ENCODE measurements around the gene BAD. TPM values are rescaled to one million over a fixed set of nuclear protein-coding genes. Genes with fewer than 3 reads are reported as not detected.

The BAD gene
- total RNA-seq, 1 experiment from 2014 or later = 48.4 TPM

DNA sequence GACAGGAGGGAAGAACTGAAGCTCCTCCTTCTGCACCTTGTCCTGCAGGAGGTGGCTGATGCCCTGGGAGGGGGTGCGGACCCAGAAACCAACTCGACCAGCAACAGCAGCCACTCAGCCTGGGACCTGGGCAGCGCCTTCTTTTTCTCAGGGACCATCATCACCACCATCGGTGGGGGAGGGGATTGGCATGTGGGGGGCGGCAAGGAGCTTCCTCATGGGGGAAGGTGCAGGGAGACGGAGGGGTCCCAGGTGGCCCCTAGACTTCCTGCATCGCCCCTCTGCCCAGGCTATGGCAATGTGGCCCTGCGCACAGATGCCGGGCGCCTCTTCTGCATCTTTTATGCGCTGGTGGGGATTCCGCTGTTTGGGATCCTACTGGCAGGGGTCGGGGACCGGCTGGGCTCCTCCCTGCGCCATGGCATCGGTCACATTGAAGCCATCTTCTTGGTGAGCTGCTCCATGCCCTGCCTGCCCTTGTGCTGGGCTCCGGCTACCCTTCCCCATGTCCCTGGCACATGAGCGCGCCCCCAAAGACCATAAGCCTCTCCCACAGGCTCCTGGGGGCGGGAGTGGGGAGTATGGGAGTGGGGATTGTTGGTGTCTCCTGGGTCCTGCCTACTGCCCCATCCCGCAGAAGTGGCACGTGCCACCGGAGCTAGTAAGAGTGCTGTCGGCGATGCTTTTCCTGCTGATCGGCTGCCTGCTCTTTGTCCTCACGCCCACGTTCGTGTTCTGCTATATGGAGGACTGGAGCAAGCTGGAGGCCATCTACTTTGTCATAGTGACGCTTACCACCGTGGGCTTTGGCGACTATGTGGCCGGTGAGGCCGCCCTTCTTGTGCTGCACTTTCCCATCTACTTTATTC is 12.6 kb upstream of the BAD start:
- TF ChIP-seq EZH2 (IDR thresholded peaks at IDR 0.05; ENCODE audit: borderline replicate concordance, low read depth, low read length, poor library complexity, severe bottlenecking) = no peak
- TF ChIP-seq, protein P1, sequence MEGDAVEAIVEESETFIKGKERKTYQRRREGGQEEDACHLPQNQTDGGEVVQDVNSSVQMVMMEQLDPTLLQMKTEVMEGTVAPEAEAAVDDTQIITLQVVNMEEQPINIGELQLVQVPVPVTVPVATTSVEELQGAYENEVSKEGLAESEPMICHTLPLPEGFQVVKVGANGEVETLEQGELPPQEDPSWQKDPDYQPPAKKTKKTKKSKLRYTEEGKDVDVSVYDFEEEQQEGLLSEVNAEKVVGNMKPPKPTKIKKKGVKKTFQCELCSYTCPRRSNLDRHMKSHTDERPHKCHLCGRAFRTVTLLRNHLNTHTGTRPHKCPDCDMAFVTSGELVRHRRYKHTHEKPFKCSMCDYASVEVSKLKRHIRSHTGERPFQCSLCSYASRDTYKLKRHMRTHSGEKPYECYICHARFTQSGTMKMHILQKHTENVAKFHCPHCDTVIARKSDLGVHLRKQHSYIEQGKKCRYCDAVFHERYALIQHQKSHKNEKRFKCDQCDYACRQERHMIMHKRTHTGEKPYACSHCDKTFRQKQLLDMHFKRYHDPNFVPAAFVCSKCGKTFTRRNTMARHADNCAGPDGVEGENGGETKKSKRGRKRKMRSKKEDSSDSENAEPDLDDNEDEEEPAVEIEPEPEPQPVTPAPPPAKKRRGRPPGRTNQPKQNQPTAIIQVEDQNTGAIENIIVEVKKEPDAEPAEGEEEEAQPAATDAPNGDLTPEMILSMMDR (conservative IDR thresholded peaks at IDR 0.05; ENCODE audit: low read depth, low read length) = no peak
- intact Hi-C loops (cut with micrococcal nuclease; ENCODE audit: unreplicated experiment) = no loop called here
- Histone ChIP-seq H3K4me3 (ENCODE audit: low read depth, low read length, poor library complexity, severe bottlenecking) (no peak overlapping the region), H3K27ac (ENCODE audit: low read depth, low read length, poor library complexity, severe bottlenecking) (no peak overlapping the region), H3K4me1 (ENCODE audit: insufficient read depth, low read length, poor library complexity, severe bottlenecking) (peaks cover 19% of the 10 kb centered on the region), H3K9me3 (ENCODE audit: low read depth, low read length, poor library complexity, severe bottlenecking) (no peaks in the 10 kb centered on the region), H3K36me3 (ENCODE audit: insufficient read depth, low read length, poor library complexity, severe bottlenecking) (no peaks in the 10 kb centered on the region), H3K27me3 (replicated peaks; ENCODE audit: insufficient read depth, low read depth, low read length, poor library complexity) (peaks cover 28% of the 10 kb centered on the region)
- DNase-seq (ENCODE audit: low spot score) = no peak
- BruUV-seq (replicated peaks) = no TSS peak
- ChIA-PET POLR2A (ENCODE audit: low non-redundant PET) (no interaction called here), CTCF (no interaction called here)

DNA sequence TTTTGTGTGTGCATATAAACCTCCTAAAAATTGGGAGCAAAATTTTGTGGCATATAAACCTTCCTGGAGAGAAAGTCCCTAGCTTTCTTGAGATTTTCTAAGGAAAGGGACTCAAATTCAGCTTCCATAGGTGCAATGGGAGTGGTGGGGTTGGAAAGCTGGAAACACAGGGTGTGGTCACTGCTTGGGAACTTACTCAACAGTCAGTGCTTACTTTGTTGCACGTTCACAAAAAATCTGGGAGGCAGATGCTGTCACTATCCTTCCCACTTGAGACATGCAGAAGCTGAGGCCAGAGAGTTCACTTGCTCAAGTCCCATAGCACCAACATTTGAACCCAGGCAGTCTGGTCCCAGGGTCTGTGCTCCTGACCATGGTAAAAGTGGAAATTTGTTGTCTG is 11.8 kb upstream of the BAD start:
- H3K27me3 ChIP-seq (replicated peaks; ENCODE audit: insufficient read depth, low read depth, low read length, poor library complexity) = peaks cover 36% of the 10 kb centered on the region
- H3K9me3 ChIP-seq (ENCODE audit: low read depth, low read length, poor library complexity, severe bottlenecking) = no peaks in the 10 kb centered on the region
- no peak for TF ChIP-seq EZH2 (IDR thresholded peaks at IDR 0.05; ENCODE audit: borderline replicate concordance, low read depth, low read length, poor library complexity, severe bottlenecking)
- TF ChIP-seq, protein P1 (conservative IDR thresholded peaks at IDR 0.05; ENCODE audit: low read depth, low read length) = no peak
- ChIA-PET CTCF (no interaction called here), POLR2A (ENCODE audit: low non-redundant PET) (no interaction called here)
- no peak for DNase-seq (ENCODE audit: low spot score)
- H3K4me3 ChIP-seq (ENCODE audit: low read depth, low read length, poor library complexity, severe bottlenecking) = no peak overlapping the region
- intact Hi-C loops (cut with micrococcal nuclease; ENCODE audit: unreplicated experiment) = no loop called here
- no TSS peak for BruUV-seq (replicated peaks)
- H3K27ac ChIP-seq (ENCODE audit: low read depth, low read length, poor library complexity, severe bottlenecking) = no peak overlapping the region
- peaks cover 25% of the 10 kb centered on the region for H3K4me1 ChIP-seq (ENCODE audit: insufficient read depth, low read length, poor library complexity, severe bottlenecking)
- no peaks in the 10 kb centered on the region for H3K36me3 ChIP-seq (ENCODE audit: insufficient read depth, low read length, poor library complexity, severe bottlenecking)

DNA sequence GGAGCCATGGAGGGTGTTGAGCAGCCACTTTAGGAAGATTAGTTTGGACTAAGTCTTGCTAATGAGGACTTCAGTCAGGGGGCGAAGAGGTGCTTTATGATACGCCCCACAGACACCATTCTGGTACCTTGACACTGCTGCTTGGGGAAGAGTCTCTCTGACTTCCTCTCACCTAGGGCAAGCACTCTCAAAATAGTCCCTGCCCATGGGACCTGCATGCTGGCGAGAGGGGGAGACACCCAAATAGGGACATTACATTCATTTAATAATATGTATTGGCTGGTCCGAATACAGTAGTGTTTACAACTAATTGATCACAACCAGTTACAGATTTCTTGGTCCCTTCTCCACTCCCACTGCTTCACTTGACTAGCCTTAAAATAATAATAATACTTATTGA is 11.3 kb upstream of the BAD start:
- H3K9me3 ChIP-seq (ENCODE audit: low read depth, low read length, poor library complexity, severe bottlenecking) = no peaks in the 10 kb centered on the region
- H3K27me3 ChIP-seq (replicated peaks; ENCODE audit: insufficient read depth, low read depth, low read length, poor library complexity) = peaks cover 41% of the 10 kb centered on the region
- no peak overlapping the region for H3K27ac ChIP-seq (ENCODE audit: low read depth, low read length, poor library complexity, severe bottlenecking)
- POLR2A ChIA-PET (ENCODE audit: low non-redundant PET) = no interaction called here
- TF ChIP-seq, protein P1 (conservative IDR thresholded peaks at IDR 0.05; ENCODE audit: low read depth, low read length) = no peak
- no peak for TF ChIP-seq EZH2 (IDR thresholded peaks at IDR 0.05; ENCODE audit: borderline replicate concordance, low read depth, low read length, poor library complexity, severe bottlenecking)
- peaks cover 24% of the 10 kb centered on the region for H3K4me1 ChIP-seq (ENCODE audit: insufficient read depth, low read length, poor library complexity, severe bottlenecking)
- H3K36me3 ChIP-seq (ENCODE audit: insufficient read depth, low read length, poor library complexity, severe bottlenecking) = no peaks in the 10 kb centered on the region
- no peak for DNase-seq (ENCODE audit: low spot score)
- intact Hi-C loops (cut with micrococcal nuclease; ENCODE audit: unreplicated experiment) = no loop called here
- CTCF ChIA-PET = no interaction called here
- no TSS peak for BruUV-seq (replicated peaks)
- no peak overlapping the region for H3K4me3 ChIP-seq (ENCODE audit: low read depth, low read length, poor library complexity, severe bottlenecking)
